Pancreas (tissue), 10 donors: ENCODE data around the gene RPL32. TPM values are rescaled to one million over a fixed set of nuclear protein-coding genes. Genes with fewer than 3 reads are reported as not detected.
"Not testable (repeated sequence)": the region's sequence is repeated elsewhere in the genome, so short reads cannot be mapped to it uniquely, and the experiment has no call there.

Source experiments
- ATAC-seq, 4 donors: fragments of 200-7000 bp; cut with Tn5 transposase; one replicate each; pipeline versions ENCODE4 v1.8.0 to v1.9.1; 2020; ENCODE audit warnings: mild to moderate bottlenecking in 4 of 4, moderate library complexity in 4 of 4
- DNase-seq, 6 donors: peaks; one replicate each; pipeline ENCODE4 v3.0.0-alpha.2; 2020
- FAIRE-seq: peaks from 2 replicates; lab custom pipeline; 2012; peaks lifted over from hg19 to GRCh38; lab: Jason Lieb, UNC
- H3K27ac ChIP-seq, 4 donors: fragments of 200-600 bp; sonication (generic); 1 replicate in 3 of 4; 2 replicates in 1 of 4; pipeline versions ENCODE4 v1.5.0 to v1.8.0; 2020
- H3K27me3 ChIP-seq, 4 donors: fragments of 200-600 bp; one replicate each; pipeline ENCODE4 v1.8.0; 2021
- H3K36me3 ChIP-seq, 3 donors: fragments of 200-600 bp; sonication (generic) in 1 of 3; one replicate each; pipeline versions ENCODE4 v1.5.0 to v1.8.0; 2020 to 2021
- H3K4me1 ChIP-seq, 3 donors: fragments of 200-600 bp; one replicate each; pipeline ENCODE4 v1.8.0; 2021
- H3K4me3 ChIP-seq, 4 donors: fragments of 200-600 bp; sonication (generic) in 2 of 4; one replicate each; pipeline versions ENCODE4 v1.5.0 to v1.8.0; 2020 to 2021
- H3K9me3 ChIP-seq, 4 donors: fragments of 200-600 bp; one replicate each; pipeline ENCODE4 v1.8.0; 2021
- WGBS, 2 donors: extraction: QIAGEN DNeasy Blood & Tissue Kit; methylation state at CpG; one replicate each; pipeline ENCODE4 v1.1.7; 2013; 5-methylcytosine and 5-hydroxymethylcytosine counted together
- intact Hi-C, 3 donors: fragments of 100-400 bp; cut with DNase I; formaldehyde crosslinking; loops; one replicate each; pipeline versions ENCODE4 v1.11.1 to v1.14.2; 2022
- polyA plus RNA-seq, 2 donors: library from polyadenylated mRNA; stranded (reverse); fragments of 200-250 nt; gene quantifications; one replicate each; pipeline ENCODE4 v1.2.3, GENCODE V29; 2013
- total RNA-seq, 6 donors: library from RNA; stranded (reverse); fragmentation: NEBNext Ultra II Directional in 4 of 6; extraction: Animal tissue kit (Norgen Biotek cat#: 25700) in 4 of 6; gene quantifications; one replicate each; pipeline versions ENCODE4 v1.2.1 to v1.2.4, GENCODE V29; 2021 to 2023
- TF ChIP-seq, protein P1 (sequence below), 4 donors: fragments of 200-600 bp; sonication (generic) in 3 of 4; IDR thresholded peaks; one replicate each; pipeline versions ENCODE4 v1.5.0 to v1.8.0; 2021; ENCODE audit warnings: antibody characterized with exemption in 4 of 4
- donor health status: healthy with polysubstance abuse.
- donor health status: DM: no; HTN: no; CAD: no; lungs with moderate emphysema.
- donor health status: DM: no; HTN: no; CAD: no.
- donor health status: control.
- donor health status: control.
- donor health status: Bipolar disorder and iron deficiency.
- donor health status: DM: yes; HTN: yes; CAD: no.
- donor health status: DM: no; HTN: no; CAD: no.
- donor health status: DM: no; HTN: no; CAD: no.
- donor health status: DM: yes; HTN: yes; CAD: no.

Gene RPL32
- total and polyA plus RNA-seq, 8 donors = 931 to 1,793 (median 1,293) TPM

- H3K9me3 ChIP-seq = no peaks in the 10 kb centered on the region
- H3K27me3 ChIP-seq = no peaks in the 10 kb centered on the region
- no peak for FAIRE-seq
- TF ChIP-seq, protein P1, sequence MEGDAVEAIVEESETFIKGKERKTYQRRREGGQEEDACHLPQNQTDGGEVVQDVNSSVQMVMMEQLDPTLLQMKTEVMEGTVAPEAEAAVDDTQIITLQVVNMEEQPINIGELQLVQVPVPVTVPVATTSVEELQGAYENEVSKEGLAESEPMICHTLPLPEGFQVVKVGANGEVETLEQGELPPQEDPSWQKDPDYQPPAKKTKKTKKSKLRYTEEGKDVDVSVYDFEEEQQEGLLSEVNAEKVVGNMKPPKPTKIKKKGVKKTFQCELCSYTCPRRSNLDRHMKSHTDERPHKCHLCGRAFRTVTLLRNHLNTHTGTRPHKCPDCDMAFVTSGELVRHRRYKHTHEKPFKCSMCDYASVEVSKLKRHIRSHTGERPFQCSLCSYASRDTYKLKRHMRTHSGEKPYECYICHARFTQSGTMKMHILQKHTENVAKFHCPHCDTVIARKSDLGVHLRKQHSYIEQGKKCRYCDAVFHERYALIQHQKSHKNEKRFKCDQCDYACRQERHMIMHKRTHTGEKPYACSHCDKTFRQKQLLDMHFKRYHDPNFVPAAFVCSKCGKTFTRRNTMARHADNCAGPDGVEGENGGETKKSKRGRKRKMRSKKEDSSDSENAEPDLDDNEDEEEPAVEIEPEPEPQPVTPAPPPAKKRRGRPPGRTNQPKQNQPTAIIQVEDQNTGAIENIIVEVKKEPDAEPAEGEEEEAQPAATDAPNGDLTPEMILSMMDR (IDR thresholded peaks at IDR 0.05) = no peak
- WGBS, 2 donors = 80 to 88% methylated on average over 5 of the region's 5 CpGs
- no peaks in the 10 kb centered on the region for H3K36me3 ChIP-seq
- no peak for ATAC-seq
- H3K4me3 ChIP-seq = no peak overlapping the region
- H3K4me1 ChIP-seq = peaks cover 0 to 8% (median 0%) of the 10 kb centered on the region in 3 donors
- intact Hi-C loops = no loop called here
- DNase-seq = no peak
- no peak overlapping the region for H3K27ac ChIP-seq
Measured at GRCh38 chr3:12793701-12794100, 47.7 kb downstream of the RPL32 start.

DNA sequence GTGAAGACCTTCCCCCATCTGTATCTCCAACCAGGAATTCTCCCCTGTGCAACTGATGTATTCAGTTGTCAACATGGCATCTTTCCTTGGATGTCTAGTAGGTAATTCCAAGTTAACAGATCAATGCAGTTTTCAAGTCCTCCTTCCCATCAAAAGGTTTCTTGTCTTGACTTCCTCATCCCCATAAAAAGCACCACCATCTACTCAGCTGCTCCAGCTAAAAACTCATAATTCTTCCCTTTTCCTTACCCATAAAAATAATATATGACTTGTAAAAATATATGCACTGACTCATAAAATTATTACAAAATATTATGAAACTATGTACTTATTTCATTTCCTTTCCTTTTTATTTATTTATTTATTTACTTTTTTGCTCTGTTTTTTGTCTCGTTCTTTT, 49.9 kb downstream of the RPL32 start:
- Histone ChIP-seq H3K4me3 (no peak overlapping the region), H3K4me1 (peaks cover 0 to 7% (median 0%) of the 10 kb centered on the region in 3 donors), H3K27ac (no peak overlapping the region), H3K9me3 (no peaks in the 10 kb centered on the region), H3K27me3 (no peaks in the 10 kb centered on the region), H3K36me3 (no peaks in the 10 kb centered on the region)
- intact Hi-C loops = no loop called here
- FAIRE-seq (no peak), DNase-seq (no peak), ATAC-seq (no peak)
- TF ChIP-seq, protein P1 (IDR thresholded peaks at IDR 0.05) = no peak
- WGBS, 2 donors = 75 to 91% methylated on average over 1 of the region's 1 CpG

DNA sequence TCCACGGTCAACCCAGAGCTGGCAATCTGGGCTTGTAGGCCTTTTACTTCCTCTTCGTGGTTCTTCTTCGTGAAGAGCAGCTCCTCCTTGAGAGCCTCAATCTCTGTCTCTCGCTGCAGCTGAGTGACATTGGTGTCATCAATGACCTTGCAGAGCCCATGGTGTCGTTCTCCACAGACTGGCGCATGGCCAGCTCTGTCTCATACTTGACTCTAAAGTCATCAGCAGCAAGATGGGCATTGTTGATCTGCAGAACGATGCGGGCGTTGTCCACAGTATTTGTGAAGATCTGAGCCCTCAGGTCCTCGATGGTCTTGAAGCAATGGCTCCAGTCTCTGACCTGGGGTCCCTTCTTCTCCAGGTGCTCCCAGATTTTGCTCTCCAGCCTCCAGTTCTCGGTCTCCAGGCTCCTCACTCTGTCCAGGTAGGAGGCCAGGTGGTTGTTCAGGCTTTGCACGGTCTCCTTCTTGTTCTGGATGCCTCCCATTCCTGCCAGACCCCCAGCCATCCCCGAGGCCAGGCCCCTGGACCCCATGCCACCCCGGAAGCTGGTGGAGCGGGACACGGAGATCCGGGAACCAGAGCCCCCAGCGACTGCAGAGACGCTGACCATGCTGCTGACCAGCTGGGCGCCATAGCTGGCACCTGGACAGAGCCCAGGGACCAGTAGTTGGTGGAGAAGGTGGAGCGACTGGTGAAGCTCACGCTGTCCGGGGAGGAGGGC, 53.2 kb downstream of the RPL32 start:
- H3K9me3 ChIP-seq, ATAC-seq, H3K4me3 ChIP-seq, H3K27me3 ChIP-seq, H3K27ac ChIP-seq, H3K36me3 ChIP-seq, DNase-seq, H3K4me1 ChIP-seq, intact Hi-C loops, FAIRE-seq: not testable (repeated sequence)
- 73 to 79% methylated on average over 23 of the region's 23 CpGs for WGBS, 2 donors

DNA sequence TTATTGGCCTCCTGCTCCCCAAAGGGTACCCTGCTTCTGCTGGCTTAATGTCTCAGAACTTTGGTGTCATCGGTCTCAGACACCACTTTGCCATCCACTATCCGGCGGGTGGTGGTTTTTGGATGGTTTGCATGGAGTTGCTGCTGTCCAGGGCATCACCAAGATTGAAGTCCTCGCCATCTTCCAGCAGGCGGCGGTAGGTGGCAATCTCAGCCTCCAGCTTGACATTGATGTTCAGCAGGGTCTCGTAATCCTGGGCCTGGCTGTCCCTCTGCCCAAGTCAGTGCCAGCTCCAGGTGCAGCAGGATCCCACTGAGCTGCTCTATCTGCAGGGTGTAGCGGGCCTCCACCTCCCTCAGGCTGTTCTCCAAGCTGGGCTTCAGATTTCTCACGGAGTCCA, 54.0 kb downstream of the RPL32 start:
- intact Hi-C loops, H3K4me1 ChIP-seq, H3K9me3 ChIP-seq, FAIRE-seq, ATAC-seq, H3K27ac ChIP-seq, H3K4me3 ChIP-seq, H3K36me3 ChIP-seq, H3K27me3 ChIP-seq: not testable (repeated sequence)
- peak in 3 of 6 donors; percentile 37 to 63 (median 55) for DNase-seq
- TF ChIP-seq, protein P1 (IDR thresholded peaks at IDR 0.05) = peak in 1 of 4 donors; percentile 11
- 41 to 55% methylated on average over 9 of the region's 9 CpGs for WGBS, 2 donors

GRCh38 chr3:12785096-12785495, 56.3 kb downstream of the RPL32 start:
- Histone ChIP-seq H3K27me3 (no peaks in the 10 kb centered on the region), H3K4me1 (peaks cover 0 to 7% (median 0%) of the 10 kb centered on the region in 3 donors), H3K36me3 (no peaks in the 10 kb centered on the region), H3K27ac (no peak overlapping the region), H3K4me3 (no peak overlapping the region), H3K9me3 (no peaks in the 10 kb centered on the region)
- intact Hi-C loops = no loop called here
- TF ChIP-seq, protein P1 (IDR thresholded peaks at IDR 0.05) = no peak
- 60 to 62% methylated on average over 4 of the region's 4 CpGs for WGBS, 2 donors
- ATAC-seq = no peak
- no peak for DNase-seq
- no peak for FAIRE-seq

Other genes with a start within 250 kb of the RPL32 start
- 10 to 100 TPM; 33.7 to 46.9 (median 38.1) TPM for gene RAF1, start 177.4 kb downstream of the RPL32 start, total RNA-seq
- 10 to 100 TPM; 29.1 to 45.8 TPM for gene RAF1, start 177.4 kb downstream of the RPL32 start, polyA plus RNA-seq
- not detected for gene TMEM40, start 82.3 kb downstream of the RPL32 start, total RNA-seq
- gene TMEM40, start 82.3 kb downstream of the RPL32 start, polyA plus RNA-seq = under 1 TPM in 1 of 2 donors, not detected in 1; 0.38 TPM
- 1 to 10 TPM; 1.6 to 3.8 (median 2.9) TPM for gene CAND2, start 44.9 kb downstream of the RPL32 start, total RNA-seq
- gene CAND2, start 44.9 kb downstream of the RPL32 start, polyA plus RNA-seq = 1 to 10 TPM; 3.3 to 6.2 TPM
- 10 to 100 TPM; 20.5 to 27.9 (median 23.9) TPM for gene IQSEC1, start 231.9 kb upstream of the RPL32 start, total RNA-seq
- 10 to 100 TPM; 15.0 to 15.9 TPM for gene IQSEC1, start 231.9 kb upstream of the RPL32 start, polyA plus RNA-seq